Renal pelvis (tissue), 4 donors: ENCODE measurements around the gene RBKS. TPM values are rescaled to one million over a fixed set of nuclear protein-coding genes. Genes with fewer than 3 reads are reported as not detected.
"Not testable (repeated sequence)": the region's sequence is repeated elsewhere in the genome, so short reads cannot be mapped to it uniquely, and the experiment has no call there.

ENCODE experiments used
- DNase-seq: peaks from one replicate; pipeline ENCODE4 v3.0.0-alpha.2; 2013
- polyA plus RNA-seq, 3 donors: library from polyadenylated mRNA; unstranded; fragments of 120-200 nt; gene quantifications; one replicate each; pipeline ENCODE4 v1.2.1, GENCODE V29; 2013; ENCODE audit not compliant: insufficient read length in 3 of 3

Gene RBKS
- polyA plus RNA-seq, 3 donors = 7.4 to 10.1 (median 8.4) TPM

DNA sequence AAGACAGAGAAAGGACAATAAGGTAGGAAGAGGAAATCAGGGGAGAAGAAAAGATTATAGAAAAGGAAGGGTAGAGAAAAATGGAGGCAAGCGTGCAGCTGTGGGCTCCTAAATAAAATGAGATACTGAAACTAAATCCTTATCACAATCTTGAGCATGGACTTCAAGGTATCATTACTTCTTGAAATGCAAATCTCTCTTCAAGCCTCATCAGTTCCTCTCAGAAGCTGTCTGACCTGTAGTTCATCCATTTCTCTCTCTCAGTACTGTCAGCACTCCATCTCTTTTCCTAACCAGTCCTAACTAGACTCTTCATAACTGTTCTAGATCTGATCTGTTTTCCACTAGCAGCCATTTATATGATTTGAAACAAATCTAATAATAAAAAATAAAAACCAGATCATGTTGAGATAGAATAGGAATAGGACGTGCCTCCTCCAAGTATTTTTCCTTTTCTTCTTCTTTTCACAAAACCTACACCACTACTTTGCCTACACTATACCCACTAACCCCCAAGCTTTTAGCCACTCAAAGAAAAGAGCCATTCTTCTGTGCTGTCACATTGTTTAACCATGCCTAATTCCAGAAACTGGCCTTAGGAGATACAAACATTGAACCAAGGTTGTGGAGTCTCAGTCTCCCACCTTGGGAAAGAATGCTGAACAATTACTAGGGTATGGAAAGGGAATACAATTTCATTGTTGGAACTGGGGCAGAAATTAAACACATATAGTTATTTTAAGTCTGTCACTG is 21.4 kb upstream of the RBKS start:
- DNase-seq = no peak

DNA sequence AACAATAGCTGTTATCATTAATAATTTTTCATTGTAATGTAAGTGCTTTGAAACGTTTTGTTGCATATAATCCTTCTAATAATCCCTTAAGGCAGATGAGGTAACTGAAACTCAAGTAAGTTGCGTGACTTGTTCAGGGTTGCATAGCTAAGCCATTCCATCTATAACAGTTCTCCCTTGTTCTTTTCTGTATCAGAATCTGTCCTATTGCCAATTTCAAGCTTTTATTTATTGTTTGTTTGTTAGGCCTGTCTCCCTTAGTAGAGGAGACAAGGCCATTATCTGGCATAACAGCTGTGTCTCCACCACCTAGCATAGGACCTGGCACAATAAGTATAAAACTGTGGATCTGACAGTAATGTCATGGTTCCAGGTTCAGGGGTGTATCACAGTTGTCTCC is 19.7 kb upstream of the RBKS start:
- DNase-seq = no peak

DNA sequence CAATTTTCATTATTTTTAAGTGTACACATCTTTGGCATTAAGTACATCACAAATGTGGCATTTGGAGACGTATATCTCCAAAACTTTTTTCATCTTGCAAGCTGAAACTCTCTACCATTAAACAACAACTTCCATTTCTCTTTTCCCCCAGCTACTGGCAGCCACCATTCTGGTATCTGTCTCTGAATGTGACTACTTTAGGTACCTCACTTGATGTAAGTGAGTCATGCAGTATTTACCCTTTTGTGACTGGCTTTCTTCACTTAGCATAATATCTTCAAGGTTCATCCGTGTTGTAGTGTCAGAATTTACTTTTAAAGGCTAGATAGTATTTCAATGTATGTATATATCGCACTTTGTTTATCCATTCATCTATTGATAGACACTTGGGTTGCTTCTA is 17.4 kb upstream of the RBKS start:
- DNase-seq = no peak

DNA sequence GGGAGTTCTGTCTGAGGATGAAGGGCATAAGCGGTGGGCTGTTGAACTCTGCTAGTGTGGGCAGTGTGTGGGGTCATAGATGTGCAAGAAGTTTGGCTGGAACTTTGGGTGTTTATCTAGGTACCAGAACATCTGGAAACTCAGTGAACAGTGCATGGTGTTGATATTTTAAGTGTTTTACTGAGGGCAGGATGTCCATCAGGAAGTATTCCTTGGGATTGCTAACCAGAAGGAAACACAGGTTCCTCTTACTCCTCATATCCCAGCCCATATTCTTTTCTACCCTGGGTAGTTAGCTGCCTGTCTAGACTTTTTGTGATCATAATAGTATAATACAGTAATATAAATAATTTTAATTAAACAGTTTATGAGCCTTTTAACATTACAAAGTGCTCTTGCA is 15.9 kb upstream of the RBKS start:
- DNase-seq = no peak

DNA sequence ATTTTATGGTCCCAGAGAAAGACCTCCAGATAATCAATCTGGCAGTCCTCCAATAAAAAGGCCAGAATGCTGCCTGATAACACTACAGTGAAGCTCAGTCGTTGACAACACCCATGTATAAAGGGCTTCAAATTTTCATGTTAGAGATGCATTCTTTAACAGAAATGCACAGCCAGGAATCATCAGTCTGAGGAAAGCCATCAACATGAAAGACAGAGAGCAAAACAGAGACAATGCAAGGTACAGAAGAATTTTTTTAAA is 14.1 kb upstream of the RBKS start:
- DNase-seq = no peak

DNA sequence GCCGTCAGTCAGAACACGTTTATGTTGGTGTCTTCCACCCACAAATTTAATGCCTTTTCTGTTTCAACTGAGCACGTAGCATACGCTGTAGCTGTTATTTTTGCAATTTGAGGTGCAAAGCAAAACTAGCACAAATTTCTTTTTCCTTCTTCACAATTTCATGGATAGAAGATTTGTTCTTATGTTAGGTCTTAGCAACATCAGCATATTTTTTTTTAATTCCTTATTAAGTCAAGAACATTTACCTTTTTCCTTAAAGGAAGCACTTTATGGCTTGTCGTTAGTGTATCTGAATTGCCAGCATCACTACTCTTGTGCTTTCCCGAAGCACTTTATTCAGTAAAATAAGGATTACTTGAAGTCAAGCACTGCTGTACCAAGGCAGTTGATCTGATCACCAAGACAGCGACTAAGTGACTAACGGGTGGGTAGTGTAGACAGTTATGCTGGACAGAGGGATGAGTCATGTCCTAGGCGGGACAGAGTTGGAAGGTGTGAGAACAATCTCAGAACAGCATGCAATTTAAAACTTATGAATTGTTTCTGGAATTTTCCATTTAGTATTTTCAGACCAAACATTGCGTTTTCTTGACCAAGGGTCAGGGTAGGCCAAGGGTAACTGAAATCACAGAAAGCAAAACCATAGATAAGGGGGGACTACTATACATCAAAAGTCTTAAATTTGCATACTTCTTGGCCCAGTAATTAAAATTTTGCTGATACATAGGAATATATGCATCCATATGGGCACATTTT is 13.6 kb upstream of the RBKS start:
- no peak for DNase-seq

DNA sequence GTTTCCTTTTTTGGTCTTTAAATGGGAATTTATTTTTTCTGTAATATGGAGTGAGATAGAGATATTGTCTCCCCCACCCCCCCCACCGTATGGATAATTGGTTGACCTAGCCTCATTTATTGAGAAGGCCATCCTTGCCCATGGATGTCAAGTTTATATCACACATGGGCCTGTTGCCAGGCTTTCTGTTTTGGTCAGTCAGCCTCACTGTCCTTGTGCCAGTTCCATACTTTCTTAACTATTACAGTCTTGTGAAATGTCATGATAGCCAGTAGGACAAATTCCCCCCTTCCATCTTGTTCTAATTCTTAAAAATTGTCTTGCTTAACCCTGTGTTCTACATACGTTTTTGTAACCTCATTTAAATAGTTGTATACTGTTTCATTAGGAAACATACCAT is 12.8 kb upstream of the RBKS start:
- no peak for DNase-seq

DNA sequence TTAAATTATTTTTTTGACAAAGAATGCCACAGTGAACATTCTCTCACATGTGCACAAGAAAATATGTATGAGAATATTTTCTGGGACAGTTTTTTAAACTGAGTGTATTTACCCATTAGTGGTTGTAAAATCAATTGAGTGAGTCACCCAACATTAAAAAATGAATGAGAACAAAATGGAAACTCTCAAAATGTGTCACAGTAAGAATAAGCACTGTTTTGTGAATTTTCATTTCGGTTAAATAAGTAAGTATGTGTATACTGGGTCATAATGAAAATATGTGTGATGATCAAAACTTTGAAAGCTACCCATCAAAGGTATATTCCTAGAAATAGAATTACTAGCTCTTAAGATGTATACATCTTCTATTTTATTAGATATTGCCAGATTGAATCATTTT is 11.9 kb upstream of the RBKS start:
- no peak for DNase-seq

DNA sequence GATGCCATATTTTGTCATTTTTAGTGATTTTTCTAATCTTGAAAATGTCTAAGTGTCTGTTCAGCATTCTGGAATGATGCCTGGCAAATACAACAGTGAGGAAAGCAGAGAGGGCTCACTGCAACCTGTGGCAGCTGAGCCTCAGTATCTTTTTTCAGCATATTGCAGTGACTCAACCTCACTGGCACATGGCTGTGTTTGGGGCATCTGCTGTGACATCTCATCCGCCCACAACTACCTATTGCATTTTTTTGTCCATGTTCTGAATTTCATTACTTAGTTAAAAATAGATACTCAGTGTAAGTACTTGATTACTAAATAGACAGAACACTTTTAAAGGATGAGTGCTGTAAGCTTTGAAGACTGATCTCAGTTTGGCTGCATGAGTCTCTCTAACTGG is 11.0 kb upstream of the RBKS start:
- no peak for DNase-seq

DNA sequence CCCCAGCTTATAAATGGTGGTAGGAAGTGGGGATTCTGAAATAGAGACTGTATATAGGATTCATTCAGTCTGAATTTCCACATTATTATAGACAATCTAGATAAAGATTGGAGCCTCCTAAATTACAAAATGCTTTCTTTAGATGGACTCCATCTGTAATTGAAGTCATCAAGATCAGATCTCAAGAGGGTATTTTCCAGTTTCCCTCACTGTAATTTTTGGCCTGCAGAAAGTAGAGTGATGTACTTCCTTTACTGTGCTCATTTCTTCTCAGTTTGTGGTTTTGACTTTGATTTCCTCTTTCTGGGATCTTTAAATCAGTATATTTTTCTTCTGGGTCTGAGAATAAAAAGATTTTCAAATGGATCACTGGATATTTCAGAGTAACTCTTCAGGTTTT is 7.5 kb upstream of the RBKS start:
- no peak for DNase-seq

DNA sequence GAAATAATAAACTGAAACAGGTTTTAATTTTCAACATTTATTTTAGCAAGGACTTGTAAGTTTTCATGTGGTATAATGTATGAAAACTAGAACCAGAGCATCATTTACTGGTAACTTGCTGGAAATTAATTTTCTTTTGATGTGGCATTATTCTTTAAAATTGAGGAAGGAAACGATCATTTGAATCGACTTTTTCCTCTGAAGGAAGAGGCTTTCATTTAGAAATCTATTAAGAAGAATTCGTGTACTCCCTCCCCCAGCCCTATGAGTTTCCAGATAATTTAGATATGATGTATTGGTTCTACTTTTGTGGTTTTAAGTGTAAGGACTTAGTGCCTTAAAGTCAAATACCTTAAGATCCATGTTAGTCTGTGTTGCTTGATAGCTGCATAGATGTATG is 2.8 kb upstream of the RBKS start:
- no peak for DNase-seq

DNA sequence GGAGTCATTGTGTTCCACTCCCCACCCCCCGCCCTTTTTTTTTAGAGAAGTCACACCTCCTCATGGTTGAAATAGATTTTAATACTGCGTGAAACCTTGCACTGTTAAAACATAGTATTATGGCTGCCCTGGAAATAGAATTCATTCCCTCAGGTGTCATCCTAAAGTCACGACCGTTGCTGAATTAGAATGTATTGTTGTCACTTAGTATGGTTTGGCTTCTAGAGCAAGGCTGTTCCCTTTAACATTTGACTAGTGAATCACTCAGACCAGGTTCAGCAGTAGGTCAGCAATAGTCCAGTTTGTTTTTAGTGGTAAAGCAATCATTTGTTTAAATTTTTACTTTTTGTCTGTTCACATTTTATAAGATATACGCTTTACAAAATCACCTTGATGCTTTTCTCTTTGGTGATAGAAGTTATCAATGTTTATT is 1.5 kb upstream of the RBKS start:
- DNase-seq = no peak

DNA sequence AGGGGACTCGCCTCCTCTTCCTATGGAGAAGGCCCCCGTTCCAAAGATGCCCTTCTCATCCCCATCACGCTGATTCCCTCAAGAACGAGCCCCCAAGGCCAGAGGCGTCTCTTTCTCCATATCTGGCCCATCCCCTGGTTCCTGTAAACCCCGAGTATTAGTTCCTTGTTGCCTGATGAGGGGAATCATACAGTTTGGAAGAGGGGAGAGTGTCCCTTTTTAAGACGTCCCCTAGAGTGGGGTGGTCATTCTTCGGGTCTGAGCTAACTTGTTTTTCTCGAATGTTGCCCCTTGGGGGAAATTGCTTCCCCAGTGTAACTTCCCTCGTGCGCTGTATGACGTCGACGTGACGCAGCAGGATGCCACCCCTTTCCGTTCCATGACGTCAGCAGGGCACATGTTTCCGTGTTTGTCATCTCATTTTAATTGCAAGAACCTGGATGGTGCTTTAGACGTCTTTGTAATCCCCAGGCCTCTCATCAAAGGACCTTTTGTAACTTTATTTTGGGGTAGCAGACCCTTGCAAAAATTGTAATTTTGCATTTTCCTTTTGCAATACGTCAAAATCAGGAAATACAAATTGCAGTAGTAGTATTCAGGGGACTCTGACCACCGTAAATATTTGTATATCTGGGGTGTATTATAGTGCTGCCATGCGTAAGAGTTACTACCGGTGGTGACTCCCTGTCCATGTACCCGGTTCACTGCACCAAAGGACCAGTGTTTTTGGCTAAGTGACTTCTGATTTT is 911 bp upstream of the RBKS start:
- DNase-seq = peak; percentile 75

DNA sequence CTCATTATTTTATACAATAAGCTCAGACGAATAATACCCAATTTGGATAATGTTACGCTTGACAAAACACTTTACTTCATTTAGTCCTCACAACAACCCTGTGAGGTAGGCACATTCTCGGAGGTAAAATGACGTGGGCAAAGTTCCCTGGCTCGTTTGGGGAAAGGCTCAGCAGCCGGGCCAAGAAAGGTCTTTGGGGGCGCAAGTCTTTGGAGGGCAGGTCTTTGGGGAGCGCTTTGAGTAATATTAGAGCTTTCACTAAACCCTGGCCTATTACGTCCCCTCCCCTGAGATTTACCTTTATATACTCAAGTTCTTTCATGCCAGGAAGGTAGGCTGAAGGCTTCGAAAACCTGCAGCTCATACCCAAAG is 427 bp downstream of the RBKS start:
- DNase-seq = peak; percentile 34

DNA sequence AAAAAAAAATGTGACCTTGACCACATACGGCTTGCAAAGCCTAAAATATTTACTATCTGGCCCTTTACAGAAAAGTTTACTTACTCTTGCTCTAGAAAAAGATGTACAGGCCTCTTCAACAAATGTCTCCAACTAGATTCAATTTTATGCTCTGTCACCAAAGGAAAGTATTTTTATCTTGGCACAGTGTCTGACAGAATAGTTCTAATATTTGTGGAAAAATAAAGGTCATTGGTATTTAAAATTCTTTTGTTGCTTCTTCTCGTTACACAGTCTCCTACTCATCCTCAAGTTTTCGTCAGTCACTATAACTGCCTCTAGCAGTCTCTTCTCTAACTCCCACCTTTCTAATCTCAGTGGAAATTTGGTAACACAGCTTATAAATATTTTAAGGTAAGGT is 1.4 kb downstream of the RBKS start:
- no peak for DNase-seq

DNA sequence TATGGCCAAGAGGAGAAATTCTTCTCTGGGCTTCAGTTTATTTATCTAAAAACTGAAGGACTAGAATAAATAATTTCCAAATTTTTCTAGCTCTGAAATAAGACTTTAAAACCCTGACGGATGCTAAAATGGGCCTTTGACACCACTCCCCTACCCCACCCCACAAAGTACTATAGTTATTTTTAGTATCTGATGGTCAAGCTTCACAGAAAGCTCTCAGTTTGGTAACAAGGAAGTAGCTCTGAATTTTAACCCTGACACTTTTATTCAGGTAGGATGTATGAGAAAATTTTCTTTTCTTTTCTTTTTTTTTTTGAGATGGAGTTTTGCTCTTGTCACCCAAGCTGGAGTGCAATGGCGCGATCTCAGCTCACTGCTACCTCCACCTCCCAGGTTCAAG is 2.4 kb downstream of the RBKS start:
- DNase-seq = no peak

DNA sequence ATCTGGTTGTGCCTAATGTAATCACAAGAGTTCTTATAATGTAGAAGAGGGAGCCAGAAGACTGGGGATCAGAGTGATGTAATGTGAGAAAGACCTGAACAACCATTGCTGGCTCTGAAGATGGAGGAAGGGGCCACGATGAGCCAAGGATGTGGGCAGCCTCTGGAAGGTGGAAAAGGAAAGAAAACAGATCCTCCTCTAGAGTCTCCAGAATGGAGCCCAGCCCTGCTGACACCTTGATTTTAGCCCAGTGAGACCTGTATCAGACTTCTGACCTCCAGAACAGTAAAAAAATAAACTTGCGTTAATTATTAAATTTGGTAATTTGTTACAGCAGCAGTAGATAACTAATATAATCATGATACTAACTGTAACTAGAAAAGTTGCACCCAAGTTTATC is 3.1 kb downstream of the RBKS start:
- DNase-seq = no peak

DNA sequence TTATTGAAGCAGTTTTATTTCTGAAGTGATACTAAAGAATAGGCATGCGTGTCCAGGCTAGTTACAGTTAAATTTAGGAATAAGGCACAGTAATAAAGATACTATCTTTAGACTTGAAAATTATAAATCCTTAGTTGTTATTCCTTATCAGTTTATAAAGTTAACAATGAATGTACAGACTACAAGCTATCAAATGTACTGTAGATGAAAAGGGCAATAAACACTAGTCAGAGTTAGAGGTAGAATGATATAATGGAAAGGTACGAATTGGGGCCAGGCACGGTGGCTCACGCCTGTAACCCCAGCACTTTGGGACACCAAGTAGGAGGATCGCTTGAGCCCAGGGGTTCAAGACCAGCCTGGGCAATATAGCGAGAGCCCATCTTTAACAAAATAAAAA is 3.9 kb downstream of the RBKS start:
- DNase-seq = no peak

DNA sequence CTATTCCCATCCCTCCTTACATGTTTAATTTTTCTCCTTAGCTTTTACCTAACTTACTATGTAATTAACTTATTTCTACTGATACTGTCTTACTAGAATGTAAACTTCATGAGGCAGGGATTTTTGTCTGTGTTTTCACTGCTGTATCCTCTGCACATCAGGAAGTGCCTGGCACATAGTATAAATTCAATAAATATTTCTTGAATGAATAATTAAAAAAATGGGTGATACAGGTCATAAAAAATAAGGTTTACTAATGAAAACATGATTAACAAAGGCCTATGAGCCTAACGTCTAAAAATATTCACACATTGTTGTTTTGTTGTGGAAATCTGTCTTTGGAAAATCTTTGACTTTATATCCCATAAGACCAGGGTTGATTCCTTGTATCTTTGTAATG is 4.5 kb downstream of the RBKS start:
- no peak for DNase-seq

DNA sequence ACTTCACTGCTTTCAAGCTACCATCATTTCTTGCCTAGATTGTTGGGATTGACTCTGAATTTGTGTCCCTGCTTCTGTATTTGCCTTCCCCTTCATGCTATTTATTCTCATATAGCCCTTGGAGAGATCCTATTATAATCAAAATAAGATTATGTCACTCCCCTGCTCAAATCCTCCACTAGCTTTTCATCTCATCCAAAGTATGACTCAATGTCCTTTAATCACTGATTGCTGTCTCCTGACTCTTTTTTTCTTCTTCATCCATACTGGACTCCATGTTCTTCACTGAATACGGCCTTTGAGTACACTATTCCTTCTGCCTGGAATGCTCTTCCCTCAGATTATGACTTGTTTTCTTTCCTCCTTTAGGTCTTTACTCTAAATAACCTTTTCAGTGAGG is 5.0 kb downstream of the RBKS start:
- no peak for DNase-seq

DNA sequence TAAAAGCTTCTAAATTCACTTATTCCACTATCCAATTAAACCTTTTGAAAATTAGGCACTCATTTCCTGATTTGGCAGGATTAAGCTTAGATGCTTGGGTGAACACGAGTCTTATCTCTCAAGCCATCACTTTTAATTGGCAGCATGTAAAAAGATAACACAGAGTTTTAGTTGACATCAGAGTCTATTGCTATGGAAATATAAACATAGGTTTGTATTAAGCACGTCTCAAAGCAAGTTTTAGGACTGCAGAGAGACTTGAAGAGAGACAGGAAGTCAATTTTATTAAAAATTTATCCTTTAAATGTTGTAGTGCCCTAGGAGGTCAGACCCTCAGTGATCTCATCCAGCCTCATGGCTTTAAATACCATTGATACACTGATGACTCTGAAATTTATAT is 5.6 kb downstream of the RBKS start:
- DNase-seq = no peak

DNA sequence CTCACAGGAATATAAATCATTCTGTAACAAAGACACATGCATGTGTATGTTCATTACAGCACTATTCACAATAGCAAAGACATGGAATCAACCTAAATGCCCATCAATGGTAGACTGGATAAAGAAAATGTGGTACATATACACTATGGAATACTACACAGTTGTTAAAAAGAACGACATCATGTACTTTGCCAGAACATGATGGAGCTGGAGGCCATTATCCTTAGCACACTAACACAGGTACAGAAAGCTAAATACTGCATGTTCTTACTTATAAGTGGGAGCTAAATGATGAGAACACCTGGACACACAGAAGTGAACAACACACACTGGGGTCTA is 7.6 kb downstream of the RBKS start:
- not testable (repeated sequence) for DNase-seq

DNA sequence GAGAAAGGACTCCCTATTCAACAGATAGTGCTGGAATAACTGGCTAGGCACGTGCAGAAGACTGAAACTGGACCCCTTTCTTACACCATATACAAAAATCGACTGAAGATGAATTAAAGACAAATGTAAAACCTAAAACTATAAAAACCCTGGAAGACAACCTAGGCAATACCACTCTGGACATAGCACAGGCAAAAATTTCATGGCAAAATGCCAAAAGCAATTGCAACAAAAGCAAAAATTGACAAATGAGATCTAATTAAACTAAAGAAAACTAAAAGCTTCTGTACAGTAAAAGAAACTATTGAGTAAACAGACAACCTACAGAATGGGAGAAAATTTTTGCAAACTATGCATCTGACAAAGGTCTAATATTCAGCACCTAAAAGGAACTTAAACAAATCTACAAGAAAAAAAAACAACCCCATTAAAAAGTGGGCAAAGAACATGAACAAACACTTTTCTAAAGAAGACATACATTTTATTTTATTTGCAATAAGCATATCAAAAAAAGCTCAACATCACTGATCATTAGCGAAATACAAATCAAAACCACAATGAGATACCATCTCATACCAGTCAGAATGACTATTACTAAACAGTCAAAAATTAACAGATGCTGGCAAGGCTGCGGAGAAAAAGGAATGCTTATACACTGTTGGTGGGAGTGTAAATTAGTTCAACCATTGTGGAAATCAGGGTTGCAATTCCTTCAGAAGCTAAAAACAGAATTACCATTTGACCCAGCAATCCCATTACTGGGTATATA is 8.2 kb downstream of the RBKS start:
- not testable (repeated sequence) for DNase-seq
